GM12864 (cell line): ENCODE measurements around the gene ANXA4.

ENCODE experiments used
- DNase-seq: peaks from one replicate; pipeline ENCODE4 v3.0.0-alpha.2; 2011; ENCODE audit warnings: low read depth
- H3K4me3 ChIP-seq: 2 replicates; pipeline ENCODE4 v1.5.1; 2011; ENCODE audit warnings: mild to moderate bottlenecking, low read depth, low read length, control low read depth
- TF ChIP-seq, protein P1 (sequence below): IDR thresholded peaks from 2 replicates; pipeline ENCODE4 v1.5.1; 2011; ENCODE audit warnings: low read depth, mild to moderate bottlenecking, moderate library complexity, low read length, control low read depth, inconsistent platforms; ENCODE audit errors: missing control alignments

Gene ANXA4

DNA sequence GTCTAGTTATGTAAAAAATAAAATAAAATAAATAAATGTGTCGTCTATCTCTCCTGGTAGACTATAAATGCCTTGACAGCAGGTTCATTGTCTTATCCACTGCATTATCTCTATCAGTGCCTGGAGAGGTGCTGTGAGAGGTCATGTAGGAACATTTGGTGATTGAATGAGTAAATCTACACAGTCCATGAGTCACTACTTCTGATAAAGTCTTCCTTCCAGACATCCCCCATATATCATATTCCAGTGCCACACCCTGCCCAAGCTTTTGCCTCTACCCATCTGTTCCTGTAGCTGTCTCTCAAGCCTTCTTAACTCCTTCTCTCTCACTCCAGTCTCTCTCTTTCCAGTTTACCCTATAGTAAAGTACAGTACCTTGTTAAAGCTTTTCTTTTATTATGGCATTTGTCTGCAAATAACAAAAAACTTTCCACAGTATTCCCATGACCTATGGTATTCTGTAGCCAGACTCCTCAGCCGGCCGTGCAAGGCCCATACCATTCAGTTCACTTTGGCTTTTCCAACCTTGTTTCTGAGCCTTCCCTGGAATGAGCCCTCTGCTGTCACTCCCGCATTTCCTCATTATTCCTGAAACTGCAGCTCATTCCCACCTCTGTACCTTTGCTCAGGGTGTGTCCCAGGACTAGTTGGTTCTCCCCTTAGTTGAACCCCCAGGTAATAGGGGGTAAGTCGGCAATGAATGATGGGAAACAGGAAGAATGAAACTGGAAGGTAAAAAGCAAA lies 37.5 kb downstream of the ANXA4 start:
- DNase-seq = no peak
- no peak overlapping the region for H3K4me3 ChIP-seq
- TF ChIP-seq, protein P1, sequence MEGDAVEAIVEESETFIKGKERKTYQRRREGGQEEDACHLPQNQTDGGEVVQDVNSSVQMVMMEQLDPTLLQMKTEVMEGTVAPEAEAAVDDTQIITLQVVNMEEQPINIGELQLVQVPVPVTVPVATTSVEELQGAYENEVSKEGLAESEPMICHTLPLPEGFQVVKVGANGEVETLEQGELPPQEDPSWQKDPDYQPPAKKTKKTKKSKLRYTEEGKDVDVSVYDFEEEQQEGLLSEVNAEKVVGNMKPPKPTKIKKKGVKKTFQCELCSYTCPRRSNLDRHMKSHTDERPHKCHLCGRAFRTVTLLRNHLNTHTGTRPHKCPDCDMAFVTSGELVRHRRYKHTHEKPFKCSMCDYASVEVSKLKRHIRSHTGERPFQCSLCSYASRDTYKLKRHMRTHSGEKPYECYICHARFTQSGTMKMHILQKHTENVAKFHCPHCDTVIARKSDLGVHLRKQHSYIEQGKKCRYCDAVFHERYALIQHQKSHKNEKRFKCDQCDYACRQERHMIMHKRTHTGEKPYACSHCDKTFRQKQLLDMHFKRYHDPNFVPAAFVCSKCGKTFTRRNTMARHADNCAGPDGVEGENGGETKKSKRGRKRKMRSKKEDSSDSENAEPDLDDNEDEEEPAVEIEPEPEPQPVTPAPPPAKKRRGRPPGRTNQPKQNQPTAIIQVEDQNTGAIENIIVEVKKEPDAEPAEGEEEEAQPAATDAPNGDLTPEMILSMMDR = no peak

DNA sequence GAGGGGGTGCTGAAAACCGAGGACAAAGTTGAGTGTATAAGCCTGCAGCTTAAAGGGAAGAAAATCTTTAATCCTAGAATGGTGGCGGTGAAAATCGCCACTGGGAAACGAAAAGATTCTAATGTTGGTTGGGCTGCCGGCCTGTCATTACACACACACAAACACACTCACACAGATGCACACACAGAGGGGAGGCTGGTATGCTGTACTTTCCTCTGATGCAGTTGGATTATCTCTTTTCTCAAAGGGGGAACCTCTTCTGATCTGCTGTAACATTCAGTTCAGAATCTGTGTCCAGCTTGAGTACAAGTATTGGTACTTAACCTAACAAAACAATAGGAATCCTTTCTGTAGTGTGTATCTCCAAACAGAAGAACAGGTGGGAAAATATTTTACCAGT lies 39.0 kb downstream of the ANXA4 start:
- no peak overlapping the region for H3K4me3 ChIP-seq
- TF ChIP-seq, protein P1 = no peak
- no peak for DNase-seq

DNA sequence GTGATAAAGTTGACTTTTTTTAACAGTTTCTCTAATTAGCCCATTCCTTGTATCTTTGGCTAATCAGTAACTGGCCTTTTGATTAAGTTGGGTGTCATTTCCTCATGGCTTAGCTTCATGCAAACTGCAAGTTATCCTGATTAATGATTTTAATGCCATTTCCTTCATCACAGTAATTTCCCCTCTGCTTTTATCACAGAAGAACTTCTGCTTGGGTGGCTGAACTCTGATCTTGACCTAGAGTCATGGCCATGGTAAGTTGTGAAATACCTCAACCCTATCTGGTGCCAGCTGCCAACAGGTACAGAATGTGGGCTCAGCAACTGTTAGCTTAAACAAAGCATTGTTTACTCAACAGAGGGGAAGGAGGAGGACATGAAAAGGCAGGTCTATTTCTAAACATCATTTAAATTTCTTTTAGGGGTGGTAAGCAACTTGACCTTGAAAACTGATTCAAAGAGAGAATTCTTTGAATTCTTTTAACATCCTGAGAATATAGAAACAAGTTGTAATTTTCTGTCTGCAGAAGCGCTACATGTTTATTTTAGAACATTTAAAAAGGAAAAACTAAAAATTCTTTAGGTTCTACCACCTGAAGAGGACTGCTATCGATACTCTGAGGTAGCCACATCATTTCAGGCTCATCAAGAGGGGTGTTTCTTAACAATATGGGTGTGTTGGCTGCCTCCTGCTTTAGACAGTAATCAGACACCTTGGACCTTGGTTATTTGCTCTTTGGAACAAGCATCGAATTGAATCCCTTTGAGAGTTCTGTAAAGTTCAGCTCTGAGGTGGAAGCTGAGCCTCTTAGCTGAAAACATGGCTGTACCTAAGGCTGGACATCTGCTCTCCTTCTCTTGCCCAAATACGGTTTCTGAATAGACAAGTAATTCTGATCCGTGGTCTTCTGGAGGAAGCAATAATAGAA lies 39.7 kb downstream of the ANXA4 start:
- H3K4me3 ChIP-seq = no peak overlapping the region
- DNase-seq = no peak
- TF ChIP-seq, protein P1 = no peak

DNA sequence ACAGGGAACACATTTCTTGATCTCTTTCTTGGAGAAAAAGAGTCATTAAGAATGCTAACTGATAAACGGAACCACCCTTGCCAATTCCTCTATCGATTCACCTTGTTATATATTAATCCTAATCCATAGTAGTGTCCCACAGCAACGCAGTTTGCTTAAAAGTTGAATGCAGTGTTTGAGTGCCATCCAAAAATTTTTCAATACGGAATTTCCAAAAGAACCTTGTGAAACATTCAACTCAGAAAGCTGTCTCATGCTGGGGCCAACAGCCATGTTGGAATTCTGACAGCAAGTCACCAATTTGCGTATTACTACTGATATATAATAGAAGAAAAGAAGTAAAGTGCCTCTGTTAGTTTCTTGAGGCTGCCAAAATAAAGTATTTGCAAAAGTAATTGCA lies 42.3 kb downstream of the ANXA4 start:
- DNase-seq = no peak
- no peak overlapping the region for H3K4me3 ChIP-seq
- TF ChIP-seq, protein P1 = no peak

DNA sequence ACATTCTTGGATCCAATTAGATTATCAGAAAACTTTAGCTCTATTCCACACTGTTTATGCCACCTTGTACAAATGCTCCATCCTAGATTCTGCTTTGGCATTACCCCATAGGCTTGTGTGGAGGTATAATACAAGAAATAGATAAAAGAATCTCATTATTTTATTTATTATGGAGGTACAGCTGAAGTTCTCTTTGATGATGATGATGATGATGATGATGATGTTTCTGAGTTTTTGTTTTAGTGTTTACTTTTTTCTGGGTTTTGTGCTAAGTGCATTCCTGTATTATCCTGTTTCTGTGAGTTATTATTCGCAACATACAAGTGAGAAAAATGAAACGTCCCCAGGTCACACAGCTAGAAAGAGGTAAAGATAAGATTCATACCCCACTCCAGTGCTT lies 43.4 kb downstream of the ANXA4 start:
- TF ChIP-seq, protein P1 = no peak
- DNase-seq = no peak
- H3K4me3 ChIP-seq = no peak overlapping the region

DNA sequence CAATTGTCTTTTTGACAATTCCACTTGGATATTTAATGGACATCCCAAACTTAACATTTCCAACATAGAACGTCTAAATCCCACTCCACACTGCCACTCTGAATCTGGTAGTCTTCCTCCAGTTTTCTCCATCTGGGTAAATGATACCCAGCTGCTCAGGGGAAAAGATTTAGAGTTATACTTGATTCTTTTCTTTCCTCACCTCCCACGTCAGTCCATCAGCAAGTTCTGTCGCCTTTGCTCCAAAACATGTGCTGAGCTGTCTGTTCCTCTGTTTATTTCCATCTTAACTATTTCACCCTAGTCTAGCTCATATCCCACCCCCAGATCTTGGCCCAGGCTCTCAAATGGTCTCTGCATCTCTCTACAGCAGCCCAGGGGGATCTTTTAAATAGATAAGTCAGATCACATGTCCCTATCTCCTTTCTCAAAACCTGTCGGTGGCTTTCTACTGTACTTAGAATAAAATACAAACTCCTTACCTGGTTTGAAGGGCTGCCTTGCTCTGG lies 44.2 kb downstream of the ANXA4 start:
- TF ChIP-seq, protein P1 = no peak

More for the DNA sequence above, 44.2 kb downstream of the ANXA4 start:
- no peak overlapping the region for H3K4me3 ChIP-seq
- DNase-seq = no peak
